GM23248 (cell line): ENCODE results near the gene RASSF8. TPM values are rescaled to one million over a fixed set of nuclear protein-coding genes. Genes with fewer than 3 reads are reported as not detected.
A peak's percentile ranks its signal among the peaks of the same experiment; 100 is the strongest.

Experiments used
- DNase-seq: peaks from one replicate; pipeline ENCODE4 v3.0.0-alpha.2; 2015
- H2AFZ ChIP-seq: fragments of 200-600 bp; sonication (generic); 2 replicates; pipeline ENCODE4 v1.6.1; 2016; ENCODE audit warnings: antibody characterized with exemption
- H3F3A ChIP-seq: fragments of 200-600 bp; sonication (generic); 2 replicates; pipeline ENCODE4 v1.6.1; 2016; ENCODE audit warnings: mild to moderate bottlenecking, antibody characterized with exemption, mixed run types; ENCODE audit not compliant: insufficient read depth
- H3K27ac ChIP-seq: fragments of 200-600 bp; sonication (generic); 2 replicates; pipeline ENCODE4 v1.5.1; 2016; ENCODE audit warnings: mild to moderate bottlenecking
- H3K27me3 ChIP-seq: fragments of 200-600 bp; sonication (generic); replicated peaks from 2 replicates; pipeline ENCODE4 v1.6.1; 2016; ENCODE audit warnings: mild to moderate bottlenecking; ENCODE audit not compliant: insufficient read depth
- H3K36me3 ChIP-seq: fragments of 200-600 bp; sonication (generic); 2 replicates; pipeline ENCODE4 v1.6.1; 2016; ENCODE audit warnings: low read depth, mild to moderate bottlenecking
- H3K4me1 ChIP-seq: fragments of 200-600 bp; sonication (generic); 2 replicates; pipeline ENCODE4 v1.6.1; 2016; ENCODE audit warnings: mild to moderate bottlenecking; ENCODE audit not compliant: insufficient read depth
- H3K4me2 ChIP-seq: fragments of 200-600 bp; sonication (generic); one replicate; pipeline ENCODE4 v1.6.1; 2016; ENCODE audit warnings: mild to moderate bottlenecking; ENCODE audit not compliant: unreplicated experiment
- H3K4me3 ChIP-seq: fragments of 200-600 bp; sonication (generic); 2 replicates; pipeline ENCODE4 v1.5.1; 2016; ENCODE audit warnings: mild to moderate bottlenecking
- H3K79me2 ChIP-seq: fragments of 200-600 bp; sonication (generic); 2 replicates; pipeline ENCODE4 v1.6.1; 2016; ENCODE audit warnings: mild to moderate bottlenecking; ENCODE audit not compliant: insufficient read depth
- H3K9ac ChIP-seq: fragments of 200-600 bp; sonication (generic); 2 replicates; pipeline ENCODE4 v1.6.1; 2016; ENCODE audit warnings: mild to moderate bottlenecking
- H3K9me2 ChIP-seq: fragments of 200-600 bp; sonication (generic); 2 replicates; pipeline ENCODE4 v1.6.1; 2016; ENCODE audit warnings: mixed run types, mild to moderate bottlenecking, moderate library complexity; ENCODE audit not compliant: insufficient read depth
- H3K9me3 ChIP-seq: fragments of 200-600 bp; sonication (generic); one replicate; pipeline ENCODE4 v1.6.1; 2017; ENCODE audit warnings: low read depth
- H4K20me1 ChIP-seq: fragments of 200-600 bp; sonication (generic); 2 replicates; pipeline ENCODE4 v1.6.0; 2016; ENCODE audit not compliant: insufficient read depth
- EZH2 ChIP-seq: fragments of 200-600 bp; sonication (generic); IDR thresholded peaks from 2 replicates; pipeline ENCODE4 v1.6.1; 2018; ENCODE audit warnings: antibody characterized with exemption, mild to moderate bottlenecking; ENCODE audit not compliant: insufficient read depth, poor library complexity, severe bottlenecking
- EZH2phosphoT487 ChIP-seq: fragments of 200-600 bp; sonication (generic); IDR thresholded peaks from 2 replicates; pipeline ENCODE4 v1.6.1; 2018; ENCODE audit warnings: antibody characterized with exemption, moderate library complexity, mild to moderate bottlenecking, low read depth; ENCODE audit not compliant: insufficient read depth
- WGBS, 2 experiments: methylation state at CpG; one replicate each; pipeline ENCODE4 v1.1.6; 2015 to 2017; ENCODE audit warnings: low lambda C conversion rate in 2 of 2, low coverage in 1 of 2; ENCODE audit errors: missing lambda C conversion rate in 2 of 2; 5-methylcytosine and 5-hydroxymethylcytosine counted together
- in situ Hi-C: fragments of 300-500 bp; cut with MboI; formaldehyde crosslinking; loops from 2 replicates; pipeline ENCODE4 v1.15.0; 2020
- polyA plus RNA-seq: library from polyadenylated mRNA; unstranded; fragments of >200 nt; fragmentation: Nextera tagmentation; extraction: Ambion mirVana; gene quantifications from 2 replicates; pipeline ENCODE4 v1.2.1, GENCODE V29; 2016
- total RNA-seq: library from RNA; depleted of rRNA; stranded (reverse); fragments of >200 nt; shearing (Covaris generic); gene quantifications from 2 replicates; pipeline ENCODE4 v1.2.3, GENCODE V29; 2014

The RASSF8 gene
- total and polyA plus RNA-seq, 2 experiments from 2014 or later: 11.2 to 80.1 TPM

DNA sequence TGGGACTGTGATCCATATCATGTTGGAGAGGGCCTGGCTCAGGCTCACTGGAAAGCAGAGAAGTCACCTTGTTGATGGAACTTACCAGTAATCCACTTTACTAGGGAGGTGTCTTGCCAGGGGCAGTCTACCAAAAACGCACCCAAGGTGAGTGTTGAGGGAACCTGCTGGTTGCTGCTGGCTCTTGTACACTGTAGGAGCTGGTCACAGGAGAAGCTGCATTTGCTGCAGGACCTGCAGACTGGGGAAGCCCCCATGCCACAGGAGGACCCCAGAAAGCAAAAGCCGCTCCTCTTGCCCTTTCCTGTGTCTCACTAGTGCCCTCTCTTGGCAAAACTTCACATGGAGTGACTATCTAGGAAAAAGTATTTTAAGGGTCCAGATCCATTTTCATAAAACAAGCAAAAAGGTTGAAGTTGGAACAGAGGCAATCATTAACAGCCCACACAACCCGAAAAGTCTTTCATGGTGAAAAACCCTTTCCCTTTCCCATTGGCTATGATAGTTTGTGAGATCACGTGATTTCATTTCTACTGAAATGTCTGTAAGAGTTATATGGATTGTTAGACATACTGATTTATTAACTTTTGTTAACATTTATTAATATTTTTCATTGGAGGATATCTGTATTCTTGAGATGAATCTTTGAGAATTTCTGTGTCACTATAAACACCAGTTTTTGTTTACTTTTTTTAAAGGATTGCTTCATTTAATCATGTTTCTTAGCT is 59.2 kb downstream of the RASSF8 start:
- Histone ChIP-seq H3K9me2 (no peaks in the 10 kb centered on the region), H4K20me1 (no peaks in the 10 kb centered on the region), H3K36me3 (no peaks in the 10 kb centered on the region), H3K4me2 (no peak overlapping the region), H3K9ac (0 out of 2 replicates have a peak overlapping the region, but pooled peaks have one; percentile 2), H3K4me3 (no peak overlapping the region), H3K27ac (peak overlapping the region; percentile 1; the same call in 1 of the 2 replicates), H3K79me2 (peaks cover 100% of the 10 kb centered on the region), H2AFZ (no peak overlapping the region), H3K27me3 (no peaks in the 10 kb centered on the region), H3F3A (peaks cover 24% of the 10 kb centered on the region), H3K9me3 (no peaks in the 10 kb centered on the region), H3K4me1 (peaks cover 50% of the 10 kb centered on the region)
- DNase-seq: peak; percentile 61
- TF ChIP-seq EZH2 (no peak), EZH2phosphoT487 (no peak)
- 69% methylated on average over 4 of the region's 4 CpGs for WGBS, 2 experiments
- in situ Hi-C loops: loop anchor here (25.0 kb wide), 1 partner anchor 580 kb away; no protein-coding TSS in a partner anchor

DNA sequence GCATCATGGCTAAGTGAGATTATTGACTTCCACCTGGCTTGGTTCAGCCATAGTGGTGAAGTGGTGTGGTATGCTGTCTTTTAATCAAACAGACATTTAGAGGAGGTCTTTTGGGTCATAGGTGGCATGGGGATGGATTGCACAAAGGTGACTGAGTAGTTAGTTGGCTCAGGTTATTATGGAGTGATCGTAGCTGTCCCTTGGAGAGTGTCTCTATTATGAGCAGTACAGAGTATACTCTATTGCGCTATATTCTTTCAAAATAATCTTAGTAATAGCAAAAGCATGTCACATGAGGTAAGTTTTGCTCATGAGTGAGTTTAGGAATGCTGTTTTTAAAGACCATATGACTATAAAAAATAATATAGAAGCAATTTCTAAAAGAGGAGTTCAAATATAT is 60.4 kb downstream of the RASSF8 start:
- DNase-seq: peak; percentile 76
- peaks cover 100% of the 10 kb centered on the region for H3K79me2 ChIP-seq
- peaks cover 14% of the 10 kb centered on the region for H3F3A ChIP-seq
- no peaks in the 10 kb centered on the region for H3K36me3 ChIP-seq
- peak overlapping the region; percentile 19 for H3K9ac ChIP-seq
- H3K9me2 ChIP-seq: no peaks in the 10 kb centered on the region
- 17 to 20% methylated on average over 2 of the region's 2 CpGs for WGBS, 2 experiments
- H3K9me3 ChIP-seq: no peaks in the 10 kb centered on the region
- H3K4me2 ChIP-seq: peak overlapping the region; percentile 44
- H3K4me3 ChIP-seq: 0 out of 2 replicates have a peak overlapping the region, but pooled peaks have one; percentile 8
- H4K20me1 ChIP-seq: no peaks in the 10 kb centered on the region
- no peaks in the 10 kb centered on the region for H3K27me3 ChIP-seq
- H3K27ac ChIP-seq: peak overlapping the region; percentile 73
- peaks cover 48% of the 10 kb centered on the region for H3K4me1 ChIP-seq
- TF ChIP-seq EZH2phosphoT487 (no peak), EZH2 (no peak)
- no peak overlapping the region for H2AFZ ChIP-seq
- in situ Hi-C loops: loop anchor here (25.0 kb wide), 1 partner anchor 582 kb away; no protein-coding TSS in a partner anchor

DNA sequence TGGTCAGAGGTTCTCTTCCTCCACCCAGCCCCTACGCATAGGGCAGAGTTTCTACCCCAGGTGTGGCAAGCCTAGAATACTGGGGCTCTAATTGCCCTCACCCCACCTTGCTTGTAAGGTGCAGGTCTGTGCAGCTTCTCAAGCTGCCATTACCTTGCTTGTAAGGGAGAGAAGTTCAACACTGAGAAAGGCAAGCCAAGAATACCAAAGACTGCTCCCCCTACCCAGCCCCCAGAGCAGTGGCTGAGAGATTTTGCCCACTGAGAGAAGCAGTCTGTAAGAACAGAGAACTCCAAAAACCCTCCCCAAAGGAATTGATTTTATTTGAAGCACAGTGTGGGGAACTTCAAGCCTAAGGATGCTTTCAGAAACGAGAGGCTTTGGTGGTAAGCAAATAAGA is 63.1 kb downstream of the RASSF8 start:
- Histone ChIP-seq H4K20me1 (no peaks in the 10 kb centered on the region), H3K9me2 (no peaks in the 10 kb centered on the region), H3K4me1 (peaks cover 35% of the 10 kb centered on the region), H3K4me2 (no peak overlapping the region), H2AFZ (no peak overlapping the region), H3K79me2 (peaks cover 100% of the 10 kb centered on the region), H3K9ac (no peak overlapping the region), H3K36me3 (no peaks in the 10 kb centered on the region), H3K4me3 (no peak overlapping the region), H3K9me3 (no peaks in the 10 kb centered on the region), H3F3A (peaks cover 15% of the 10 kb centered on the region), H3K27me3 (no peaks in the 10 kb centered on the region), H3K27ac (no peak overlapping the region)
- in situ Hi-C loops: loop anchor here (25.0 kb wide), 1 partner anchor 584 kb away; no protein-coding TSS in a partner anchor
- DNase-seq: no peak
- TF ChIP-seq EZH2 (no peak), EZH2phosphoT487 (no peak)
- WGBS, 2 experiments: 92 to 100% methylated on average over 2 of the region's 2 CpGs

DNA sequence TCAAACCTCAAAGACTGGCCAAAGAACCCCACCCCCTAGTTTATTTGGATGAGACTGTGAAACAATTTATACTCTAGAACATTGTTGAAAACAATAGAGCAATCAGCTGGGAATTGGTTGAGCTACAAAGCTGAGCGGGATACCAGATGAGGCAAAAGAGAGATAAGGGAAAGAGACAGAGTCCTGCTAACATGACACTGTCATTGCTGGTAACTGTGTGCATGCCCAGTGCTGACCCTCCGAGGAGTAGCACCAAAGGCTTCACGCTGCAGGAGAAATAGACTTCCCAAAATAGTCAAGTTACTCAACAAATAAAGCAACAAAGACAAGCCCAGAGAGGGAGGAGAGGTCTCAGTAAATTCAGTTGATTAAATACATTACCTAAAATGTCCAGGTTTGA is 63.6 kb downstream of the RASSF8 start:
- Histone ChIP-seq H3K9me3 (no peaks in the 10 kb centered on the region), H3K9ac (no peak overlapping the region), H3K9me2 (no peaks in the 10 kb centered on the region), H3K27ac (no peak overlapping the region), H3K27me3 (no peaks in the 10 kb centered on the region), H3K36me3 (no peaks in the 10 kb centered on the region), H3F3A (peaks cover 20% of the 10 kb centered on the region), H2AFZ (no peak overlapping the region), H3K4me3 (no peak overlapping the region), H3K4me1 (peaks cover 30% of the 10 kb centered on the region), H3K79me2 (peaks cover 100% of the 10 kb centered on the region), H4K20me1 (no peaks in the 10 kb centered on the region), H3K4me2 (no peak overlapping the region)
- 97 to 100% methylated on average over 3 of the region's 3 CpGs for whole genome bisulfite sequencing, 2 experiments
- in situ Hi-C loops: loop anchor here (25.0 kb wide), 1 partner anchor 585 kb away; no protein-coding TSS in a partner anchor
- DNase-seq: no peak
- no peak for TF ChIP-seq EZH2
- no peak for TF ChIP-seq EZH2phosphoT487
